Measurements from ENCODE around the gene NOC4L. TPM values are rescaled to one million over a fixed set of nuclear protein-coding genes. Genes with fewer than 3 reads are reported as not detected.

NOC4L gene
- total RNA-seq, 1 experiment from 2014 or later: 41.4 TPM

- H3K4me1 Mint-ChIP-seq: peaks cover 8% of the 10 kb centered on the region
- H3K9me3 Mint-ChIP-seq: no peaks in the 10 kb centered on the region
- peaks cover 35% of the 10 kb centered on the region for H3K27me3 Mint-ChIP-seq (ENCODE audit: low read depth)
- no peak for ATAC-seq
- ChIA-PET CTCF (interaction anchor here (0.7 to 1.3 kb wide), 4 partner anchors 22 to 240 kb away, joined by 3 to 4 read pairs (median 4); no protein-coding TSS in a partner anchor), POLR2A (no interaction called here)
- DNase-seq (ENCODE audit: low spot score): no peak
- no peak overlapping the region for H3K27ac Mint-ChIP-seq
- no peak overlapping the region for H3K4me3 Mint-ChIP-seq
- TF ChIP-seq TEAD1 (CRISPR knock-in tag; IDR thresholded peaks at IDR 0.05) (no peak), ERG (CRISPR knock-in tag; IDR thresholded peaks at IDR 0.05) (no peak), ARID4B (CRISPR knock-in tag; IDR thresholded peaks at IDR 0.05; ENCODE audit: borderline replicate concordance) (no peak), PREB (CRISPR knock-in tag; IDR thresholded peaks at IDR 0.05; ENCODE audit: borderline replicate concordance) (no peak), HMGXB4 (CRISPR knock-in tag; IDR thresholded peaks at IDR 0.05) (no peak), AR (CRISPR knock-in tag; IDR thresholded peaks at IDR 0.05) (no peak), ATF1 (CRISPR knock-in tag; IDR thresholded peaks at IDR 0.05) (no peak), NR3C1 (CRISPR knock-in tag; conservative IDR thresholded peaks at IDR 0.05; ENCODE audit: low read depth) (no peak), RORB (CRISPR knock-in tag; IDR thresholded peaks at IDR 0.05) (no peak), ZNF532 (CRISPR knock-in tag; IDR thresholded peaks at IDR 0.05; ENCODE audit: borderline replicate concordance) (no peak), NR2C2 (CRISPR knock-in tag; IDR thresholded peaks at IDR 0.05) (no peak), ELF4 (CRISPR knock-in tag; IDR thresholded peaks at IDR 0.05; ENCODE audit: low read depth) (no peak), GRHL2 (CRISPR knock-in tag; IDR thresholded peaks at IDR 0.05; ENCODE audit: insufficient replicate concordance, severe bottlenecking) (no peak), ZNF138 (CRISPR knock-in tag; conservative IDR thresholded peaks at IDR 0.05) (no peak), JUN (CRISPR knock-in tag; IDR thresholded peaks at IDR 0.05) (no peak), CDX4 (CRISPR knock-in tag; IDR thresholded peaks at IDR 0.05; ENCODE audit: borderline replicate concordance) (no peak), NFE2L1 (CRISPR knock-in tag; IDR thresholded peaks at IDR 0.05) (no peak), SMAD4 (CRISPR knock-in tag; IDR thresholded peaks at IDR 0.05) (no peak), MLX (CRISPR knock-in tag; IDR thresholded peaks at IDR 0.05) (no peak)
- H3K36me3 Mint-ChIP-seq: no peaks in the 10 kb centered on the region
These were observed 30.7 kb downstream of the NOC4L start for GRCh38 chr12:132174839-132175490.
